Tibial nerve (tissue), 4 donors: ENCODE measurements around the gene MYH6. TPM values are rescaled to one million over a fixed set of nuclear protein-coding genes. Genes with fewer than 3 reads are reported as not detected.

ENCODE experiments used
- DNase-seq, 2 donors: peaks; one replicate each; pipeline ENCODE4 v3.0.0-alpha.2; 2019; ENCODE audit warnings: low spot score in 2 of 2
- H3K27ac ChIP-seq, 4 donors: fragments of 200-600 bp; sonication (generic) in 3 of 4; one replicate each; pipeline ENCODE4 v1.5.1; 2017 to 2019; ENCODE audit warnings: mild to moderate bottlenecking in 1 of 4
- H3K27me3 ChIP-seq, 2 donors: fragments of 200-600 bp; sonication (generic) in 1 of 2; one replicate each; pipeline versions ENCODE4 v1.5.1 to v1.6.0; 2017 to 2019
- H3K36me3 ChIP-seq, 3 donors: fragments of 200-600 bp; sonication (generic); one replicate each; pipeline ENCODE4 v1.5.1; 2018 to 2019
- H3K4me1 ChIP-seq, 4 donors: fragments of 200-600 bp; sonication (generic) in 3 of 4; one replicate each; pipeline ENCODE4 v1.5.1; 2017 to 2019
- H3K4me3 ChIP-seq, 4 donors: fragments of 200-600 bp; sonication (generic) in 3 of 4; one replicate each; pipeline ENCODE4 v1.5.1; 2017 to 2019; ENCODE audit warnings: mild to moderate bottlenecking in 1 of 4, moderate library complexity in 1 of 4
- H3K9me3 ChIP-seq, 4 donors: fragments of 200-600 bp; sonication (generic) in 3 of 4; one replicate each; pipeline ENCODE4 v1.5.1; 2017 to 2019
- CTCF ChIP-seq, 5 experiments: fragments of 200-600 bp in 3 of 5; fragments of 450-650 bp in 2 of 5; sonication (generic) in 3 of 5; IDR thresholded peaks; one replicate each; pipeline ENCODE4 v1.5.1; 2016 to 2019; ENCODE audit warnings: antibody characterized with exemption in 5 of 5, mild to moderate bottlenecking in 3 of 5, moderate library complexity in 2 of 5
- EP300 ChIP-seq, 2 donors: sonication (generic); formaldehyde crosslinking; IDR thresholded peaks; one replicate each; pipeline ENCODE4 v1.6.1; 2017; ENCODE audit warnings: antibody characterized with exemption in 2 of 2, mild to moderate bottlenecking in 1 of 2
- POLR2A ChIP-seq, 2 donors: fragments of 450-650 bp; IDR thresholded peaks; one replicate each; pipeline ENCODE4 v1.6.1; 2017; ENCODE audit warnings: antibody characterized with exemption in 2 of 2, mild to moderate bottlenecking in 2 of 2, moderate library complexity in 2 of 2
- WGBS, 2 donors: methylation state at CpG; one replicate each; pipeline ENCODE4 v1.1.5; 2018; 5-methylcytosine and 5-hydroxymethylcytosine counted together
- total RNA-seq, 4 donors: library from RNA; depleted of rRNA; stranded (reverse); fragments of >200 nt; gene quantifications; one replicate each; pipeline ENCODE4 v1.1.0, GENCODE V29; 2016

Gene MYH6
- total RNA-seq, 4 donors from 2014 or later: 0.30 TPM; not detected in 3

GRCh38 chr14:23438101-23438971, 30.3 kb upstream of the MYH6 start:
- Histone ChIP-seq H3K9me3 (no peaks in the 10 kb centered on the region), H3K4me3 (no peak overlapping the region), H3K36me3 (no peaks in the 10 kb centered on the region), H3K27ac (no peak overlapping the region), H3K27me3 (no peaks in the 10 kb centered on the region), H3K4me1 (no peaks in the 10 kb centered on the region)
- no peak for DNase-seq
- TF ChIP-seq CTCF (IDR thresholded peaks at IDR 0.05) (no peak), EP300 (IDR thresholded peaks at IDR 0.05) (no peak), POLR2A (IDR thresholded peaks at IDR 0.05) (no peak)
- WGBS, 2 donors: 45 to 51% methylated on average over 15 of the region's 15 CpGs

GRCh38 chr14:23437133-23438100, 29.3 kb upstream of the MYH6 start:
- H3K4me1 ChIP-seq: no peaks in the 10 kb centered on the region
- no peaks in the 10 kb centered on the region for H3K27me3 ChIP-seq
- WGBS, 2 donors: 73 to 86% methylated on average over 7 to 8 of the region's 8 CpGs
- no peak overlapping the region for H3K27ac ChIP-seq
- H3K4me3 ChIP-seq: no peak overlapping the region
- H3K36me3 ChIP-seq: no peaks in the 10 kb centered on the region
- TF ChIP-seq EP300 (IDR thresholded peaks at IDR 0.05) (no peak), POLR2A (IDR thresholded peaks at IDR 0.05) (no peak), CTCF (IDR thresholded peaks at IDR 0.05) (no peak)
- DNase-seq: no peak
- H3K9me3 ChIP-seq: no peaks in the 10 kb centered on the region

- H3K27ac ChIP-seq: no peak overlapping the region
- no peak for TF ChIP-seq EP300 (IDR thresholded peaks at IDR 0.05)
- TF ChIP-seq POLR2A (IDR thresholded peaks at IDR 0.05): no peak
- TF ChIP-seq CTCF (IDR thresholded peaks at IDR 0.05): no peak
- no peaks in the 10 kb centered on the region for H3K36me3 ChIP-seq
- DNase-seq: no peak
- 63 to 68% methylated on average over 15 of the region's 15 CpGs for WGBS, 2 donors
- H3K4me3 ChIP-seq: no peak overlapping the region
- no peaks in the 10 kb centered on the region for H3K27me3 ChIP-seq
- H3K4me1 ChIP-seq: no peaks in the 10 kb centered on the region
- no peaks in the 10 kb centered on the region for H3K9me3 ChIP-seq
Measured at GRCh38 chr14:23436327-23437132, 28.5 kb upstream of the MYH6 start.

- TF ChIP-seq EP300 (IDR thresholded peaks at IDR 0.05) (no peak), CTCF (IDR thresholded peaks at IDR 0.05) (no peak), POLR2A (IDR thresholded peaks at IDR 0.05) (no peak)
- H3K36me3 ChIP-seq: no peaks in the 10 kb centered on the region
- H3K27me3 ChIP-seq: no peaks in the 10 kb centered on the region
- no peaks in the 10 kb centered on the region for H3K4me1 ChIP-seq
- no peak within 1 kb of the TSS for H3K27ac ChIP-seq
- H3K9me3 ChIP-seq: no peaks in the 10 kb centered on the region
- H3K4me3 ChIP-seq: no peak within 1 kb of the TSS
- 31 to 45% methylated on average over 8 to 10 of the region's 10 CpGs for WGBS, 2 donors
- DNase-seq: no peak
Measured at GRCh38 chr14:23435543-23436326, 27.7 kb upstream of the MYH6 start, which contains the start of gene MYH7. Gene MYH7, minus strand, starts transcription at chr14:23435660. Its CDS starts 1,928 bp downstream, at chr14:23433732.
